SK-N-SH treated with all-trans-retinoic acid at 6 μM for 48 hours (cell line): Measurements from ENCODE around the gene RAVER2.

ENCODE experiments used
- ARNTL ChIP-seq: fragments of 450-650 bp; formaldehyde crosslinking; IDR thresholded peaks from 2 replicates; pipeline ENCODE4 v1.5.0; 2020; ENCODE audit warnings: low read depth, mild to moderate bottlenecking, moderate library complexity, borderline replicate concordance
- CSDC2 ChIP-seq: fragments of 250-450 bp; sonication (Bioruptor Pico); IDR thresholded peaks from 2 replicates; pipeline ENCODE4 v1.5.0; 2020; ENCODE audit warnings: mild to moderate bottlenecking, moderate library complexity
- PATZ1 ChIP-seq: fragments of 250-450 bp; sonication (Bioruptor Pico); IDR thresholded peaks from 2 replicates; pipeline ENCODE4 v1.8.0; 2020; ENCODE audit warnings: mild to moderate bottlenecking, moderate library complexity, borderline replicate concordance
- PPARA ChIP-seq: fragments of 250-450 bp; sonication (Bioruptor Pico); IDR thresholded peaks from 2 replicates; pipeline ENCODE4 v1.5.0; 2020; ENCODE audit warnings: mild to moderate bottlenecking, borderline replicate concordance
- RARB ChIP-seq: fragments of 250-450 bp; sonication (Bioruptor Pico); IDR thresholded peaks from 2 replicates; pipeline ENCODE4 v1.8.0; 2021; ENCODE audit warnings: mild to moderate bottlenecking, moderate library complexity
- TSHZ2 ChIP-seq: fragments of 250-450 bp; sonication (Bioruptor Pico); IDR thresholded peaks from 2 replicates; pipeline ENCODE4 v1.5.0; 2020; ENCODE audit warnings: mild to moderate bottlenecking, moderate library complexity
- ZFP3 ChIP-seq: fragments of 250-450 bp; sonication (Bioruptor Pico); IDR thresholded peaks from 2 replicates; pipeline ENCODE4 v1.5.0; 2020; ENCODE audit warnings: mild to moderate bottlenecking, moderate library complexity
- ZNF8 ChIP-seq: fragments of 450-650 bp; formaldehyde crosslinking; IDR thresholded peaks from 2 replicates; pipeline ENCODE4 v1.5.0; 2020; ENCODE audit warnings: mild to moderate bottlenecking, moderate library complexity

- TF ChIP-seq RARB (no peak), TSHZ2 (CRISPR knock-in tag) (no peak), PATZ1 (CRISPR knock-in tag) (no peak), ZFP3 (CRISPR knock-in tag) (no peak), CSDC2 (CRISPR knock-in tag) (no peak), ARNTL (CRISPR knock-in tag) (no peak), PPARA (CRISPR knock-in tag) (no peak), ZNF8 (CRISPR knock-in tag) (no peak)
These were observed 10.5 kb downstream of the RAVER2 start for GRCh38 chr1:64755361-64755760.
